ENCODE results near the gene SUN5.
"Not testable (repeated sequence)": the region's sequence is repeated elsewhere in the genome, so short reads cannot be mapped to it uniquely, and the experiment has no call there.

The SUN5 gene

DNA sequence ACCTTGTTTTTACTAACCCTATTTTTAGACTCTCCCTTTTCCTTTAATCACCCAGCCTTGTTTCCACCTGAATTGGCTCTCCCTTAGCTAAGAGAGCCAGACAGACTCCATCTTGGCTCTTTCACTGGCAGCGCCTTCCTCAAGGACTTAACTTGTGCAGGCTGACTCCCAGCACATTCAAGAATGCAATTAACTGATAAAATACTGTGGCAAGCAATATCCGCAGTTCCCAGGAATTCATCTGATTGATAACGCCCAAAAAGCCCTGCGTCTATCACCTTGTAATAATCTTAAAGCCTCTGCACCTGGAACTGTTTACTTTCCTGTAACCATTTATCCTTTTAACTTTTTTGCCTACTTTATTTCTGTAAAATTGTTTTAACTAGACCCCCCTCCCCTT is 29.1 kb downstream of the SUN5 start:
- DNase-seq, result not testable (repeated sequence)

DNA sequence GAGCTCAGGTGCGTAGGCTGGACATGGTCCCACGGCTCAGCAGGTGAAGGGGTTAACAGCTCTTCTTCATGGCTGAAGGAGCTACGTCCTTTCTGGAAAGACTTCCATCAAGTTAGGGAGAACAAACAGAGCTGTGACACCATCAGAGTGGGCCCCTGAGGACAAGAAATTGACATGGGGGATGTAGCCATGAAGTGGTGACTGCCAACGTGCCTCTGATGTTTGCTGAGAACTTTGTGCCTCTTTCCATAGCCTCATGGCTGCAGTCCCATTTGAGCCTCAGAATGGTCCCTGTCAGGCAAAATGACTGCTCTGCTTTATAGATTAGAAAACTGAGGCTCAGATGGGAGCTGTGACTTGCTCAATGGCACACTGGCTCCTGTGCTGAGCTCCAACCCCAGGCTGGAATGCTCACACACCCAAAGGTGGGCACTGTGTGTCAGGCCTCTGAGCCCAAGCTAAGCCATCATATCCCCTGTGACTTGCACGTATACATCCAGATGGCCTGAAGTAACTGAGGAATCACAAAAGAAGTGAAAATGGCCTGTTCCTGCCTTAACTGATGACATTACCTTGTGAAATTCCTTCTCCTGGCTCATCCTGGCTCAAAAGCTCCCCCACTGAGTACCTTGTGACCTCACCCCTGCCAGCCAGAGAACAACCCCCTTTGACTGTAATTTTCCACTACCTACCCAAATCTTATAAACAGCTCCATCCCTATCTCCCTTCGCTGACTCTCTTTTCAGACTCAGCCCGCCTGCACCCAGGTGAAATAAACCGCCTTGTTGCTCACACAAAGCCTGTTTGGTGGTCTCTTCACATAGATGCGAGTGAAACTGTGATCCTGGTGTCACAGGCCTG is 29.8 kb downstream of the SUN5 start:
- DNase-seq, result not testable (repeated sequence)

DNA sequence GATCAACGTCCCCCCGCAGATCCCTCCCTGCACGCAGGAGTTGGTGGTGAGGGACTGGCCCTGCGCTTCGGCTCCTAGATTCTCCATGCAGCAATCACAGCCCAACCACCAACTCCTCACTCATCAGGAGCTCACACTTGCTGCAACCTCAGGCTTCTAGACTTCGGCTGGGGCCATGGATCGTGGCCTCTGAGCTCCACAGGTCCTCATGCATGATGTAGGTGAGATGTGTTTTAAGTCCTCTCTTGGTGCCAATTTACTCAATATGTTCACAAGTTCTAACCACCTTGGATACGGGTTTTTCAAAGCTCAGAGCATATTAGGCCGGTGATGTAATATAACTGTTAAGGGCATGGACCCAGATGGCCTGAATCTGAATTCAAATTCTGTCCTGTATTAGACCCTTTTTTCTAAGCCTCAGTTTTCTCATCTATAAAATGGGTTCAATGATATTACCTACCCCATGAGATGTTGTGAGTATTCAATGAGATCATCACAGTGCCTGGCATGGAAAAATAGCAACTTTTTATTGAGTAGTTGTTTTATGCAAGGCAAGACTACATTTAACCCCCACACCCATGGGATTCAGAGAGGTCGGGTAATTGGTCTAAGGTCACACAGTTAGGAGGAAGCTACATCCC is 31.0 kb downstream of the SUN5 start:
- DNase-seq, result no peak

DNA sequence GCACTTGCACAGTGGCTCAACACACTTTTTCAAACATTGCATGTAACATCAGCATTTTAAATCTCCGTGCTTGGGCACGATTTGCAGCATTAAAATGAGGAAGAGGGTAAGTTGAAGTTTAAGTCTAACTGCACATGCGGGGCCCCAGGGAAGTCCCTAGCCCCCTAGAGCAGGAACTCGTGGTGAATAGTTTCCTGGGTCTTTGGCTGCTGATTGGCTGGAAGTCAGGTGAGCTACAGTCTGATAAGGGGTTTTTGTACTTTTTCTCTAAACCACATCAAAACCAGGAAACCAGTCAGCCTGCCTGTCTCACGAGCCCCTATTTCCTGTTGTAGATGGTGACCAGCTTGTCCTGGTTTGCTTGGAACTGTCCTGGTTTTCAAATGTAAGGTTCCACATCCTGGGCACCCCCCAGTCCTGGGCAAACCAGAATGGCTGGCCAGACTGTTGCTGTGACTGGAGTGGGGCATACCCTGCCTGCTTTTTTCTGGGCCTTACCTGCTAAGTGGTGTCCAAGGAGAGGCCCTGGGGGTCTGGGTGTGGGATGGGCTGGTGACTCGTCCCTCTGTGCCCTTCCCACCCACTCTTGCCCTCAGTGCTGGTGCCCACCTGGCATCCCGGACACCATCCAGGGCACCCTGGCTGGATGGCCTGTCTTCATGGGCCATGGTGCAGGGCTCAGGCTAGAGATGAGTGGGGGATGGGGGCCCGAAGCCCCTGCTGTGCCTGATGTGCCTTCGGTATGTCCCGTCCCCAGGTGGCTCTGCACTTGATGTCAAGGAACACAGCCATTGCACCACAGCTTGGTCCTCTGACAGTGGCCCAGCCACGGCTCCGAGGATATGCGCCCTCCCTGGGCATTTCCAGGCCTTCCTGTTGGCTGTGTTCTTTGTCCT is 31.8 kb downstream of the SUN5 start:
- DNase-seq, result peak; percentile 69

DNA sequence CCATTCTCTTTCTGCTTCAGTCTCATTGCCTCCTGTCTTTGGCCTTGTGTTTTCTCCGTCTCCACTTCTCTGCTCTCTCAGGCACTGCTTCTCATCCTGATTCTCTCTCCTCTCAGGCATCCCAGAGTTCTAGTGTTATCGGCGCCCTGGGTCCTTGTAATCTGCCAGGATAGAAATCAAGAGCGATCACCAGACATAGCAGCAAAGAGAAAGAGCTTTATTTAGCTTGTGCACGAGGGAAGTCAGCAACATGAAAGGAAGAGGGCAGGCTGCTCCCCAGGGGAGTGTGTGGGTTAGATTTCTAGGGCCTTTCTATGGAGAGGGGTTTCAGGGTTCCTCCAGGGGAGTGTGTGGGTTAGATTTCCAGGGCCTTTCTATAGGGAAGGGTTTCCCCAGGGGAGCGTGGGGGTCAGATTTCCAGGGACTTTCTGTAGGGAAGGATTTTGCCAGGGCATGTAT is 32.5 kb downstream of the SUN5 start:
- no peak for DNase-seq

DNA sequence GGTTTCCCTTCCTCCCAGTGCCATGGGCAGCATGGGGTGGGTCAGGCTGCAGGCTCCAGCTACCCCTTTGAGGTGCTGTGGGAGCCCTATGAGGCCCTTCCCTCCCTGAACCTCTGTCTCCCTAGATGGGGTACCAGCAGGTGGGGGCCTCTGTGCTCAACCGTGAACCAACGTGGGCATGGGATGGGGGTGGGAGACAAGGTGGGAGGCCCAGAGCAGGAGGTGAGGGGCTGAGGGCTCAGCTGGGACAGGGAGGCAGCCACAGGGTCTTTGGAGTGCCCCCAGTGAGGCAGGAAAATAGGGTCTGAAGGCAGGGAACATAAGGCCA is 33.3 kb downstream of the SUN5 start:
- DNase-seq, result no peak

DNA sequence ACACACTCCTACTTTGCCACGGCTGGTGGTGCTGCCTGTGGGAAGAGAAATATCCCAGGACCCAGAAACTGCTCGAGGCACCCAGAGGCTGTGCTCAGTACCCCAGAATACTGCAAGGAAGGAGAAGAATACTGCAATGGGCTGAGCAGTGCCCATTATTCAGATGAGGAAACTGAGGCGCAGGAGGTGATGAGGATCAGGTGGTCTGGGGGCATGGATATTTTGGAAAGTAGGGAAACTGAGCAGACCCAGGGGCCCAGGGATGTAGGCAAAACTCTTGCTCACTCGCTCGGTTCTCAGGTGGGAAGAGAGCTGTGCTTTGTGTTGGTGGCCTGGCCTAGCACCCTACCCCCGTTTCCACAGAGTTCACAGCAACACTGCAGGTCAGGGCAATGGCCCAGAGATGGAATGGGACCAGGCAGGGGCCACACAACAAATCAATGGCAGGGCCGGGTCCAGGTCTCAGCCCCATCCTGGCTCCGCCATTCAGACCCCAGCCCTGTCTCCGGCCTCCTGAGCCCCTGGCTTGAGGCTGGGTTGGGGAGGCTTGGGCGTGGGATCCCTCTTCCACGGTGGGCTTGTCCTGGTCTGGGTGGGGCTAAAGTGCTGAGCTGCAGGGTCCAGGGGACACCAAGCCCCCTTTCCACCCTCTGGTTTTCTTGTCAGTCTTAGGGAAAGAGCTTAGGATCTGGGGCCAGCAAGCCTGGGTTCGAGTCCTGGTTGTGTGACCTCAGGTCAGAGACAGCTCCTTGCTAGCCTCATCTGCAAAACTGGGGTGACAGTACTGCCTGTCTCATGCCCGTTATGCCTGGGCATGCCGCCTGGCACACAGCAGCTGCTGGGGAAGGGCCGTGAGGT is 33.9 kb downstream of the SUN5 start:
- no peak for DNase-seq

DNA sequence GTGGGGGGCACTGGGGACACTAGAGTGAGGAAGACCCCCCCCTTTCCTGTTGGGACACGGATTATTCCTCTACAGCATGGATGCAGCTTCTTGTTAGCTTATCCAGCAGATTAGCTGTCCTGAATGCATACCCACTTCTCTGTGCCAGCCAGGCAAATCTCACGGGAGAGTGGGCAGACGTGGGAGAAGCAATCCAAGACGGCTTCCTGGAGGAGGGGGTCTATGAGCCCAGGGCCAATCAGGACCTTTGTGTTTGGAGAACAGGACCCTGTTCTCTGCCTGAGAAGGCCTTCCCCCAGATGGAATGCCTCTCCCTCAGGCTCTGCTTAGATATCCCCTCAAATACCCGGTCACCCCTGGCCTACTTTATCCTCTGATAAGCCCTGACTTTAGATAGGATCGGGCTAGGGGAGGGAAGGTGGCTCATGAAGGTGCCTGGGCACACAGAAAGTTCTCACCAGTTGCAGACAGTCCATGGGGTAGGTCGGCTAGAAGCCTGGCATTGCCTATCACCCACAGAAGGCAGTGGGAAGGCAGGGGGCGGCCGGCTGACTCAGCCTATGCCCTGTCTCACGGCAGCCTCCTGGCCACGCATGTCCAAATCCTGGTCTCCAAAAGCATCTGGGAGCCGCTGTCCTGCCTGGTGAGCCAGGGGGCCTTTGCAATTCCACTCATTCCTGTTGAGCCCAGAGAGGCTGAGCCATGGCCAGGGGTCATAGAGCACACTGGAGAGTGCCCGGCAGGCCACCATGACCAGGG is 34.7 kb downstream of the SUN5 start:
- no peak for DNase-seq

DNA sequence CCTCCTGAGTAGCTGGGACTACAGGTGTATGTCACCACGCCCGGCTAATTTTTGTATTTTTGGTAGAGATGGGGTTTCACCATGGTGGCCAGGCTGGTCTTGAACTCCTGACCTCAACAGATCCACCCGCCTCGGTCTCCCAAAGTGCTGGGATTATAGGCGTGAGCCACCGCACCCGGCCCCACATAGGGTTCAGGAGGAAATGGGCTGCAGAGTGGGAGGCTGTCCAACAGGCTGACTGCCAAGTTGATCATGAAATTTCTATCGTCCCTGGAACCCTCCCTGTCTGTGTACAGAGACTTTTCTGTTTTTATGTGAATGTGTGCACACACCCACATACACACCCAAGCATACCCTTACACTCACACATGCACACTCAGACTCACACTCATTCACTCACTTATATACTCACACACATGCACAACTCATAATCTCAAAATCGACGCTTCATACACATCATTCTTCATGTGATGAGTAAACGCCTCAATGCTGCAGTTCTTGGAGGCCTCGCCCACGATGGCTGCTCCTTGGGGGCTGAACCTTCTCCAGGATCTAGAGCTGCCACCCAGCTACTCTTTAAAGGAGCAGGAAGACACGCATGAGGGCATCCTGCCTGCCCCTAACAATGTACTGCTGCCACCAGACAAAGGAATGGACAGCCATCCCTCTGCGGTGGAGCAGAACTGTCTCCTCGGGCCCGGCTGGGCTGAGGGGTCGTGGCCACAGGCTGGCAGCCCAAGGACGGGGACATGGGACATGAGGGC is 35.6 kb downstream of the SUN5 start:
- DNase-seq, result no peak

DNA sequence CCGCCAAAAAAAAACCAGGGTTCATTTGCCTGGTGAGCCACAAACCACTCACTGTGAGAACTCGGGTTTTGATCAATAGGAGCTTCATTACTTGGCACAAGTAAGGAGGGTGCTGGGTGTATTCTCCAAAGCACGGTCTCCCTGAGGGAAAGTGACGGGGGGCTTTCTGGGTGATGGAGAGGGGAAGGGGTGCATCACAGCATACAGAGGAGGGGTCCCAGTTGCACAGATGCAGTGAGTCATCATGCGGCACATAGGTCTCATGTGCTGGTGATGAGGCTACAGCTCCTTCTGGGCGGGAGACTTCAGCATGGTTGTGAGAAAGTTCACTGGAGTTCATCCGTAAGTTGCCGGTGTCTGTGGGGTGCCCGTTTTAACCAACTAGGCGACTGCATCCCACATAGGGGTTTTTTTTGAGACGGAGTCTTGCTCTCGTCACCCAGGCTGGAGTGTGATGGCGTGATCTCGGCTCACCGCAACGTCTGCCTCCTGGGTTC is 36.2 kb downstream of the SUN5 start:
- DNase-seq, result no peak

DNA sequence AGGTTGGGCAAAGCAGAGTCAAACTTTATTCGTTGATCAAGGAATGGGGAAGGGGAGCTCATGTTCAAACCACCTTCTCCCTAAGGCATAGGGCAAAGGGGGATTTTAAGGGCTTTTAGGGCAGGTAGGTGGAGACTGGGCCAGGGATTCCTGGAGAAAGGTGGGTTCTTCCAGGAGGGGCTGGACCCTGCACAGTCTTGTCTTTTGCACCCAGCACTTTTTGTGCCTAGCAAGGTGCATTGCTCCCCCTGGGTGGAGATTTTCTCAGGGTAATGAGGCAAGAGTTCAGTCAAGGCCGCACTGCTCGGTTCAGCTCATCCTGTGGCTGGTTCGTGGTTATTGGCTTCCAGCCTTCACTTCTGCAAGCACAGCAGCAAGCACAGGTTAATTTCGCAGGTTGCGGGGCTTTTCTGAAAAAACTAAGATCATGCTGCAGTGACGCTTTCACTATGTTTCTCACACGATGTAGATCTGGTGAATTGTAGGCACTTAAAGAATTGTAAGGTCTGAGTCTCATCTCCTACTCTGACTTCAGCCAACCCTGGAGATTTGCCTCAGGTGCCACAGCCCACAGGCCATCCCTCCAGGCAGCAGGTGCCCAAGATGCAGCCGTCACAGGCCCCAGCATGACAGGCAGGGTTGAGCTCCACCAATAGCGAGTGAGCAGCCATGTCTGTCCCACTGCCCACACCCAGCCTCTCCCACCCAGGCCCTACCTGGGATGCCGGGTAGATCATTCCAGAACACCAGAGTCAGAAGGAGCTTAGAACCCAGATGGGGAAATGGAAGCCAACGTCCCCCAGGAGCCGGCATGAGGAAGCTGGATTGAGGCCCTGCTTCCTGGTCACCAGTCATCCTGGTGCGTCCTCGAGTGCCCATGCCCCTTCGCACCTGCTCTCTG is 37.1 kb downstream of the SUN5 start:
- no peak for DNase-seq

DNA sequence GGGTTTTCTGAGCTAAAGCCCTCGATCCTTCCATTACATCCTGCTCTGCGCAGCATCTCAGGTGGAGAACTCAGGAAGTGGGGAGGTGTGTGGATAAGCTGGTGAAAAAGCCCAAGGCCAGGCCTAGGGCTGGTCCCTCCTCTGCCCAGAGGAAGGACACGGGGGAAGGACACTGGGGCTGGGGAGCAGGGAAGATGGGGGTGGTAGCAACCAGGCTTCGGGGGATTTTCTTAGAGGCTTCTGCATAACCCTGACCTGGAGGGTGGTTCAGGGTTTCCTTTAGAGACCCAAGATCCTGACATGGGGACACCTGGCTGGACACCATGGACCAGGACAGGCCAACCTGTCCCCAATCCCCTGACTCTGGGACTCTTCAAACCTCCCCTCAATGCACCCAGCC is 37.9 kb downstream of the SUN5 start:
- DNase-seq, result no peak

DNA sequence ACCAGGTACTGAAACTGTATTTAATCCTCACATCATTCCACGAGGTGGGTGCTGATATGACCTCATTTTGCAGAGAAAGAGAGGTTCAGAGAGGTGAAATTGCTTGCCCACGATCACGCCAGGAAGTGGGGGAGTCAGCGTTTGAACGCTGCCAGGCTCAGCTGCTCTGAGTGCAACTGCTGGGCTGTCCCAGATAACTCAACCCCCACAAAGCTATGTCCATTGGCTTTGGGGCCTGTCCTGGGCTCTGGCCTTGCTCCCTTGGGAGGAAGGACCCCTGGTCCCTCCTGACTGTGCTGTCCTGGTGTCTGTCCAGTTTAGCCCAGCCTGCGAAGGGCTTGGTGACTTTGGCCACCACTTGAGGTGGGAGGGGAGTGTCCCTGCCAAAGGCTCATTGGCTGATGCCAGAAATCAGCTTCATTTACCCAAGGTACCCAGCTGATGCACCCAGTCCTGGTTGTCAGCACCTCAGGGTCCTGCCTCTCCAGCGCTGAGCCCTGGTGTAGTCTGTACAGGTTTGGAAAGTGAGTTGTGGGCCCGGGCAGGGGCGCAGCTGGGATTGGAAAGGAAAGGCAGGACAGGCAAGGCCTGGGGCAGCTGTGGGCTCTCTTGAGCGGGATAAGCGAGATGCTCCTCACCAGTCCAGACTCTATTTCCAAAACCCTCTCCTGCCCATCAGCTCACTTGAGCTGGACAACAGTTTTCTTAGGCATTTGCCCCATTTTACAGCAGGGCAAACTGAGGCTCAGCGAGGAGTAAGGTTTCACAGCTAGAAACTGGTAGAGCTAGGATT is 38.5 kb downstream of the SUN5 start:
- DNase-seq, result no peak

DNA sequence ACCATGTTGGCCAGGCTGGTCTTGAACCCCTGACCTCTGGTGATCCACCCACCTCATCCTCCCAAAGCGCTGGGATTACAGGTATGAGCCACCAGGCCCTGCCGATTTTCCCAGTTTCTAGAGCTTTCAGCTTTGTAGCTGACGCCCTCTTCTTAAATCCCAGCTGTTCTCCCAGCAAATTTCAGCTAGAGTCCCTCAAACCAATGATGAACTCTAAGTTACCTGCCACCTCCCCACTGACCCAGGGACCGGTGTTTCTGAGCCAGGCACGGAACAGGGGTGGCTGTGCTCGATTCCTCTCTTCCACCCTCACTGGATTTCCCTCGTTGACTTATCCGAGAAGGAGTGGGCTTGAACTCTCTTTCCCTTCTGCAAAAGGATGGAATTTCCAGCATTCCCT is 39.1 kb downstream of the SUN5 start:
- DNase-seq, result no peak

DNA sequence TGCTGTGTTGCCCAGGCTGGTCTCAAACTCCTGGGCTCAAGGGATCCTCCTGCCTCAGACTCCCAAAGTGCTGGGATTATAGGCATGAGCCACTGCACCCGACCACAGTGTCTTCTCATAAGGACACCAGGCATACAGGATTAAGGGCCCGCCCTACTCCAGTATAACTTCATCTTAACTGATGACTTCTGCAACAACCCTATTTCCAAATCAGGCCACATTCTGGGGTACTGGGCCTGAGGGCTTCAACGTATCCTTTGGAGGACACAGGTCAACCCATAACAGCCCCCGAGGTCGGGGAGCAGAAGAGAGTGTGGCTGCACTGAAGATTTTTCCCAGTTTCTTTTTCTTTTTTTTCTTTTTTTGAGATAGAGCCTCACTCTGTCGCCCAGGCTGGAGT is 39.7 kb downstream of the SUN5 start:
- DNase-seq, result no peak

DNA sequence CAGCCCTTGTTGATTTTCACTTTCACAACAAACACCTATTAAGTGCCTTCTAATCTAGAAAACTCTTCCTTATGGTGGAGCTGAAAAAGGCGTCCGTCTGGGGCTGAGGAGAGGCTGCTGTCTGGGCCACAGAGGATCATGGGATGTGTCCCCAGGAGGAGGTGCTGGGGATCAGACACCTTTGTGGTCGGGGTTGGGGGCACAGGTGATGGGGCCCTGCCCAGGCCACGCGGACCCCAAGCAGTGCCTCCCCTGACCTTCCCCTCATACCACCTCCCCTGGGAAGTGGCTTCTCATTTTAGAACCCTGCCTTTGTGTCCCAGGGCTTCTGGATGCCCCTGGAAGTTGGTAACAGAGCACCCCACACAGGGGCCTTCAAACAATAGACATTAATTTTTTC is 41.1 kb downstream of the SUN5 start:
- DNase-seq, result no peak

DNA sequence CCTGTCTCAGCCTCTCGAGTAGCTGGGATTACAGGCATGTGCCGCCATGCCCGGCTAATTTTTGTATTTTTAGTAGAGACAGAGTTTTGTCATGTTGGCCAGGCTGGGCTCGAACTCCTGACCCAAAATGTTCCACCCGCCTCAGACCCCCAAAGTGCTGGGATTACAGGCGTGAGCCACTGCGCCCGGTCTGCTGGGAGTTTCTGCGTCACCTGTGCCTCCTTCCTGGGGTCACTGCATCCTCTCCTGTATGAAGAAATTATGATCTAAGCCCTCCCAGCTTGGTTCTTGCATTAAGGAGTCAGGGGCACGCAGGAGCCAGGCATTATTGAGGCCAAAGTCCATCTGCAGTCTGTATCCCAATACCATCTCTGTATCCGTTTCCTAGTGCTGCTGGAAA is 41.6 kb downstream of the SUN5 start:
- DNase-seq, result not testable (repeated sequence)

DNA sequence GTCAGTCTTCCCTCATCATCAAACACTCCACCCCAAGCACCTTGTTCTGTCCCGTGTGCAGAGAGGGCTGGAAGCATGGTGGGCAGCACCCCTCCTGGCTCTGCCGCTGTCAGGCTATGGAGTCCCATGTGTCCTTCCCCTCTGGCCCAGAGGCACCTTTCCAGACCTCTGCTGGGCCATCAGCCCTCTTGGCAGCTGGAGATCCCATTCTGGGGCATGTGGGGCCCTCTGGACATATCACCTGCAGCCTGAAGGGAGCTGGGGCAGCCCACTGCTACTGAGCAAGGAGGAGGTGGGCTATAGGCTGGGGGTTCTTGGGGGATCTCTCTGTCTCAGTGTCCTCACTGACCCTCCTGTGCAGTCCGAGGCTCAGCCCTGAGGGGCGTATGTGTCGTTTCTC is 42.2 kb downstream of the SUN5 start:
- no peak for DNase-seq

Measured in activated T-cell treated with anti-CD3 and anti-CD28 coated beads for 4 hours (primary cell).